Vagina (tissue), 2 donors: ENCODE measurements around the gene MACROD2. TPM values are rescaled to one million over a fixed set of nuclear protein-coding genes. Genes with fewer than 3 reads are reported as not detected.

ENCODE experiments used
- DNase-seq, 2 donors: peaks; one replicate each; pipeline ENCODE4 v3.0.0-alpha.2; 2017; ENCODE audit errors: extremely low spot score in 2 of 2
- H3K27ac ChIP-seq: fragments of 200-600 bp; sonication (generic); one replicate; pipeline ENCODE4 v1.5.1; 2019
- H3K27me3 ChIP-seq: fragments of 200-600 bp; sonication (generic); one replicate; pipeline ENCODE4 v1.5.1; 2019
- H3K36me3 ChIP-seq, 2 donors: fragments of 200-600 bp; sonication (generic); one replicate each; pipeline ENCODE4 v1.5.1; 2017 to 2019
- H3K4me1 ChIP-seq: fragments of 200-600 bp; sonication (generic); one replicate; pipeline ENCODE4 v1.5.1; 2019
- H3K4me3 ChIP-seq, 2 donors: fragments of 200-600 bp; sonication (generic); 1 replicate in 1 of 2; 2 replicates in 1 of 2; pipeline ENCODE4 v1.5.1; 2016 to 2019
- H3K9me3 ChIP-seq: fragments of 200-600 bp; sonication (generic); one replicate; pipeline ENCODE4 v1.5.1; 2019
- POLR2A ChIP-seq, 2 donors: fragments of 450-650 bp; IDR thresholded peaks; one replicate each; pipeline ENCODE4 v1.6.1; 2017; ENCODE audit warnings: antibody characterized with exemption in 2 of 2, mild to moderate bottlenecking in 2 of 2, moderate library complexity in 2 of 2
- POLR2AphosphoS5 ChIP-seq, 2 donors: sonication (generic); formaldehyde crosslinking; IDR thresholded peaks; one replicate each; pipeline ENCODE4 v1.9.0; 2017; ENCODE audit warnings: antibody characterized with exemption in 2 of 2, mild to moderate bottlenecking in 2 of 2, low read depth in 1 of 2; ENCODE audit not compliant: insufficient read depth in 1 of 2
- intact Hi-C: fragments of 100-400 bp; cut with DNase I; formaldehyde crosslinking; loops from one replicate; pipeline ENCODE4 v1.15.1; 2023
- total RNA-seq: library from RNA; depleted of rRNA; stranded (reverse); fragments of >200 nt; gene quantifications from one replicate; pipeline ENCODE4 v1.2.3, GENCODE V29; 2016
- TF ChIP-seq, protein P1 (sequence below), 3 experiments: fragments of 450-650 bp in 2 of 3; fragments of 200-600 bp in 1 of 3; sonication (generic) in 1 of 3; IDR thresholded peaks; one replicate each; pipeline ENCODE4 v1.5.1; 2017 to 2019; ENCODE audit warnings: antibody characterized with exemption in 3 of 3, mild to moderate bottlenecking in 2 of 3, moderate library complexity in 2 of 3

The MACROD2 gene
- total RNA-seq, 1 donor from 2014 or later = 12.5 TPM

DNA sequence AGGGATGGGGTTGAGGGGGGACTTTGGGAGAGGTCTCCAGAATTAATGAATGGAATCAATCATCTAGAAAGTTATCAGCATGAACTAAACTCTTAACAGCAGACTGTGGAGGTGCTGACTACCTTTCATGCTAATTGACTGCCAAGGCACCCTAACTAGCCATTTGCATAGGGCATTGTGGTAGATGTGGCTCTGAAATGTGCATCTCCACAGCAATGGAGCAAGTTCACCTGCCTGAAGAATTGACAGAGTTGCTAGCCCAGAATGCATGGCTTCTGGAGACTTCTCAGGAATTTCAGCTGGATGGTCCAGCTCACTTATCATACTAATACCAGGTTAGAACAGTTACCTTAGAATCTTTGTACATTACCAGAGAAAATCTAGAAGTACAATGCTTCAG is 1832.3 kb downstream of the MACROD2 start:
- no peak overlapping the region for H3K27ac ChIP-seq
- intact Hi-C loops = no loop called here
- TF ChIP-seq POLR2A (IDR thresholded peaks at IDR 0.05) (no peak), POLR2AphosphoS5 (IDR thresholded peaks at IDR 0.05; ENCODE audit: insufficient read depth in 1 of 2, low read depth in 1 of 2) (no peak)
- TF ChIP-seq, protein P1, sequence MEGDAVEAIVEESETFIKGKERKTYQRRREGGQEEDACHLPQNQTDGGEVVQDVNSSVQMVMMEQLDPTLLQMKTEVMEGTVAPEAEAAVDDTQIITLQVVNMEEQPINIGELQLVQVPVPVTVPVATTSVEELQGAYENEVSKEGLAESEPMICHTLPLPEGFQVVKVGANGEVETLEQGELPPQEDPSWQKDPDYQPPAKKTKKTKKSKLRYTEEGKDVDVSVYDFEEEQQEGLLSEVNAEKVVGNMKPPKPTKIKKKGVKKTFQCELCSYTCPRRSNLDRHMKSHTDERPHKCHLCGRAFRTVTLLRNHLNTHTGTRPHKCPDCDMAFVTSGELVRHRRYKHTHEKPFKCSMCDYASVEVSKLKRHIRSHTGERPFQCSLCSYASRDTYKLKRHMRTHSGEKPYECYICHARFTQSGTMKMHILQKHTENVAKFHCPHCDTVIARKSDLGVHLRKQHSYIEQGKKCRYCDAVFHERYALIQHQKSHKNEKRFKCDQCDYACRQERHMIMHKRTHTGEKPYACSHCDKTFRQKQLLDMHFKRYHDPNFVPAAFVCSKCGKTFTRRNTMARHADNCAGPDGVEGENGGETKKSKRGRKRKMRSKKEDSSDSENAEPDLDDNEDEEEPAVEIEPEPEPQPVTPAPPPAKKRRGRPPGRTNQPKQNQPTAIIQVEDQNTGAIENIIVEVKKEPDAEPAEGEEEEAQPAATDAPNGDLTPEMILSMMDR (IDR thresholded peaks at IDR 0.05) = no peak

DNA sequence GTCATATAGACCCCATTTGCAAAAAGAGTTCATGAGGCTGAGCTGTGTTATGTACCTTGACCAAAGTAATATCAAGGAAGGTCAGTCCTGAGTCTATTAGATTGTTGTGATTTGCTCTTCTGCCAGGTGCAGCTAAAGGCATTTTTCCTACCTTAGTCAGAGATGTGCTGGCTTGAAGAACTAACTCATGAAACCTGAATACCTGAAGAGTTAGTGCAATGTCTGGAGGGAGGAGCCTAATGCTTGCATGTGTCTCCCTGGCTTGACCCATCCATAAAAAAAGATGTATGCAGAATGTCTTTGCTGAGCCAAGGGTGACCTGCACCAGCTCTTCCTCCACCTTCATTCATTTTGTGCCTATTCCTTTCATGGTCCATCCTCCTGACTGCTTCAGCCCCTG is 1835.9 kb downstream of the MACROD2 start:
- intact Hi-C loops = no loop called here
- H3K4me3 ChIP-seq = no peak overlapping the region
- no peaks in the 10 kb centered on the region for H3K27me3 ChIP-seq
- TF ChIP-seq POLR2A (IDR thresholded peaks at IDR 0.05) (no peak), POLR2AphosphoS5 (IDR thresholded peaks at IDR 0.05; ENCODE audit: insufficient read depth in 1 of 2, low read depth in 1 of 2) (no peak)
- TF ChIP-seq, protein P1 (IDR thresholded peaks at IDR 0.05) = no peak
- H3K9me3 ChIP-seq = no peaks in the 10 kb centered on the region
- H3K4me1 ChIP-seq = no peaks in the 10 kb centered on the region
- no peaks in the 10 kb centered on the region for H3K36me3 ChIP-seq
- DNase-seq = no peak
- H3K27ac ChIP-seq = no peak overlapping the region

More for the DNA sequence above, 1832.3 kb downstream of the MACROD2 start:
- Histone ChIP-seq H3K36me3 (no peaks in the 10 kb centered on the region), H3K27me3 (no peaks in the 10 kb centered on the region), H3K9me3 (no peaks in the 10 kb centered on the region), H3K4me3 (no peak overlapping the region), H3K4me1 (no peaks in the 10 kb centered on the region)
- no peak for DNase-seq

DNA sequence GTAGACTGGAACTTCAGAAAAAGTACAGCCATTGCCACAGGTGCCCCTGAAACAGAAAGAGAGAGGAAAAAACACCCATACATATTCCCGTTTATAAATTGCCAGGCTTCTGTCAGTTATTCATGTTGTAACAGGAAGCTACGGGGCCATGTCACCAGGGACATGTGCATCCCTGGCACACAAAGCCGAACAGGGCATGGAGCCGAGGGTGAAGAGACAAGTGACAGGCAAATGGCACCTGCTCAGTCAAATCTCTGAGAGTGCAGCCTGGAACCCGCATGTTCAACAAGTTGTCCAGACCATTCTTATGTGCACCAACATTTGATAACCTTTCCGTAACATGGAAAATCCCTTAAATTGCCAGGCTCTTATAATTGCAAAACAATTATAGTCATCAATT is 1837.2 kb downstream of the MACROD2 start:
- TF ChIP-seq POLR2A (IDR thresholded peaks at IDR 0.05) (no peak), POLR2AphosphoS5 (IDR thresholded peaks at IDR 0.05; ENCODE audit: insufficient read depth in 1 of 2, low read depth in 1 of 2) (no peak)
- TF ChIP-seq, protein P1 (IDR thresholded peaks at IDR 0.05) = no peak
- intact Hi-C loops = no loop called here
- Histone ChIP-seq H3K4me1 (no peaks in the 10 kb centered on the region), H3K27me3 (no peaks in the 10 kb centered on the region), H3K36me3 (no peaks in the 10 kb centered on the region), H3K4me3 (no peak overlapping the region), H3K27ac (no peak overlapping the region), H3K9me3 (no peaks in the 10 kb centered on the region)
- DNase-seq = no peak

DNA sequence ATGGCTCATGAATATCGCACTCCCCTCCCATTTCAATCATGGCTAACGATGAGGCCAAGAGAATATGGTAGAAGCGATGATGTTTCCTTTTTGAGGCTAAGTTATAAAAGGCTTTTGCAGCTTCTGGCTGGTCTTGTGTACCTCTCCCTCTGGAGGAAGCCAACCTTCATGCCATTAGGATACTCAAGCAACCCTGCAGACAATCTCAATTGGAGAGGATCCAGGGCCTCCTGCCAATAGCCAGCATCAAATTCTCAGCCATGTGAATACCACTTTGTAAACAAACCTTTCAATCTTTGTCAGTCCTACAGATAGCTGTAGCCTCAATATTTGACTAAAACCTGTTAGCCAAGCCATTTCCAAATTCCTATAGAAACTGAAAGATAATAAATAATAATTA is 1839.5 kb downstream of the MACROD2 start:
- intact Hi-C loops = no loop called here
- TF ChIP-seq POLR2AphosphoS5 (IDR thresholded peaks at IDR 0.05; ENCODE audit: insufficient read depth in 1 of 2, low read depth in 1 of 2) (no peak), POLR2A (IDR thresholded peaks at IDR 0.05) (no peak)
- TF ChIP-seq, protein P1 (IDR thresholded peaks at IDR 0.05) = no peak
- H3K27ac ChIP-seq = no peak overlapping the region

DNA sequence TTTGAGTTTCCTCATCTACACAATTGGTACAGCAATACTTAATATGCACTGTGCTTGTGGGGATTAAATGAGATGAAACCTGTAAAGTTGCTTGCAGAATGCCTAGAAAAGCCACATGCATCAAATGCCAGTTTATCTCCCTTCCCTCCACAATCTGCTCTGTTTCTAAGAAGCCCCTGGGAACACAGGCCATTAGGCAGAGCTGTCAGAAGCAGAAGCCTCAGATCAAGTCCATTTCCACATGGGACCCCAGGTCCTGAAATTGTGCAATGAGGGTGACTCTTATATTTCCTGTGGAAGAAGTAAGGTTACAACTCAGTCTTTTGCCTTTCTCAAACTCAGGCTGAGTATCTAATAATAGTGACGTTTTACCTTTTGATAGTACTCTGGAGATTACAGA is 1840.5 kb downstream of the MACROD2 start:
- intact Hi-C loops = no loop called here
- TF ChIP-seq, protein P1 (IDR thresholded peaks at IDR 0.05) = no peak
- TF ChIP-seq POLR2A (IDR thresholded peaks at IDR 0.05) (no peak), POLR2AphosphoS5 (IDR thresholded peaks at IDR 0.05; ENCODE audit: insufficient read depth in 1 of 2, low read depth in 1 of 2) (no peak)
- H3K9me3 ChIP-seq = no peaks in the 10 kb centered on the region
- H3K36me3 ChIP-seq = no peaks in the 10 kb centered on the region
- DNase-seq = no peak
- no peaks in the 10 kb centered on the region for H3K27me3 ChIP-seq
- no peak overlapping the region for H3K4me3 ChIP-seq
- H3K4me1 ChIP-seq = no peaks in the 10 kb centered on the region
- H3K27ac ChIP-seq = no peak overlapping the region

More for the DNA sequence above, 1839.5 kb downstream of the MACROD2 start:
- Histone ChIP-seq H3K9me3 (no peaks in the 10 kb centered on the region), H3K27me3 (no peaks in the 10 kb centered on the region), H3K4me3 (no peak overlapping the region), H3K4me1 (no peaks in the 10 kb centered on the region), H3K36me3 (no peaks in the 10 kb centered on the region)
- no peak for DNase-seq
